Mesendoderm (in vitro differentiated cells): ENCODE results near the gene FOXJ3.

ENCODE experiments used
- DNase-seq: peaks from one replicate; pipeline ENCODE4 v3.0.0; 2013
- H2AK5ac ChIP-seq: 2 replicates; pipeline ENCODE4 v1.6.1; 2013; ENCODE audit warnings: low read length, inconsistent platforms
- H2BK120ac ChIP-seq: 2 replicates; pipeline ENCODE4 v1.6.1; 2013; ENCODE audit warnings: low read depth, mild to moderate bottlenecking, low read length, moderate library complexity, mixed read lengths
- H2BK15ac ChIP-seq: replicated peaks from 2 replicates; pipeline ENCODE4 v1.6.1; 2013; ENCODE audit warnings: low read depth, mild to moderate bottlenecking, moderate library complexity
- H2BK5ac ChIP-seq: 2 replicates; pipeline ENCODE4 v1.6.1; 2013; ENCODE audit warnings: low read length, inconsistent platforms
- H3K18ac ChIP-seq: 2 replicates; pipeline ENCODE4 v1.6.1; 2013; ENCODE audit warnings: mild to moderate bottlenecking, low read length, mixed read lengths
- H3K23ac ChIP-seq: one replicate; pipeline ENCODE4 v1.6.1; 2013; ENCODE audit warnings: low read length
- H3K27ac ChIP-seq: 2 replicates; pipeline ENCODE4 v1.5.1; 2013; ENCODE audit warnings: low read depth, mild to moderate bottlenecking, inconsistent platforms, low read length, moderate library complexity
- H3K27me3 ChIP-seq: 2 replicates; pipeline ENCODE4 v1.6.1; 2013; ENCODE audit warnings: low read length, control low read depth, mild to moderate bottlenecking, inconsistent platforms; ENCODE audit not compliant: insufficient read depth, poor library complexity
- H3K36me3 ChIP-seq: 2 replicates; pipeline ENCODE4 v1.6.1; 2013; ENCODE audit warnings: low read length, inconsistent platforms; ENCODE audit not compliant: control insufficient read depth, insufficient read depth
- H3K4ac ChIP-seq: one replicate; pipeline ENCODE4 v1.6.1; 2013; ENCODE audit warnings: low read depth, mild to moderate bottlenecking, low read length, moderate library complexity
- H3K4me1 ChIP-seq: 2 replicates; pipeline ENCODE4 v1.6.1; 2013; ENCODE audit warnings: low read depth, low read length, inconsistent platforms; ENCODE audit not compliant: control insufficient read depth
- H3K4me2 ChIP-seq: 2 replicates; pipeline ENCODE4 v1.6.1; 2013; ENCODE audit warnings: low read length
- H3K4me3 ChIP-seq: 2 replicates; pipeline ENCODE4 v1.5.1; 2013; ENCODE audit warnings: mild to moderate bottlenecking, low read length
- H3K56ac ChIP-seq: one replicate; pipeline ENCODE4 v1.6.1; 2013; ENCODE audit warnings: low read length
- H3K79me1 ChIP-seq: 2 replicates; pipeline ENCODE4 v1.6.1; 2013; ENCODE audit warnings: low read length, inconsistent platforms
- H3K79me2 ChIP-seq: 2 replicates; pipeline ENCODE4 v1.6.1; 2013; ENCODE audit warnings: mild to moderate bottlenecking, low read length; ENCODE audit not compliant: control insufficient read depth, insufficient read depth
- H3K9ac ChIP-seq: 2 replicates; pipeline ENCODE4 v1.6.1; 2013; ENCODE audit warnings: low read length, inconsistent platforms
- H4K5ac ChIP-seq: one replicate; pipeline ENCODE4 v1.6.1; 2013; ENCODE audit warnings: low read length
- H4K8ac ChIP-seq: one replicate; pipeline ENCODE4 v1.6.1; 2013; ENCODE audit warnings: low read depth, mild to moderate bottlenecking, control low read depth, low read length, moderate library complexity
- WGBS: extraction: QIAGEN DNeasy Blood & Tissue Kit; methylation state at CpG from one replicate; pipeline ENCODE4 v1.1.7; 2013; ENCODE audit warnings: low lambda C conversion rate, missing lambda C conversion rate; ENCODE audit not compliant: insufficient coverage; ENCODE audit errors: extremely low coverage; 5-methylcytosine and 5-hydroxymethylcytosine counted together

FOXJ3 gene

GRCh38 chr1:42332877-42333276 lies 2.2 kb downstream of the FOXJ3 start:
- Histone ChIP-seq H3K56ac (no peak overlapping the region), H4K8ac (no peak overlapping the region), H3K79me2 (peaks cover 63% of the 10 kb centered on the region), H3K4me2 (no peak overlapping the region), H2BK15ac (no peak overlapping the region), H2AK5ac (no peak overlapping the region), H3K4ac (no peak overlapping the region), H3K4me3 (no peak overlapping the region), H2BK120ac (no peak overlapping the region), H3K23ac (no peak overlapping the region), H2BK5ac (no peak overlapping the region), H3K79me1 (peaks cover 3% of the 10 kb centered on the region), H3K36me3 (no peaks in the 10 kb centered on the region), H3K4me1 (peaks cover 6% of the 10 kb centered on the region), H3K27me3 (no peaks in the 10 kb centered on the region), H3K18ac (no peak overlapping the region), H3K9ac (peak overlapping the region; percentile 11), H3K27ac (no peak overlapping the region), H4K5ac (no peak overlapping the region)
- DNase-seq = no peak
- no CpG with 5 or more reads among the region's 6 CpGs for whole genome bisulfite sequencing

DNA sequence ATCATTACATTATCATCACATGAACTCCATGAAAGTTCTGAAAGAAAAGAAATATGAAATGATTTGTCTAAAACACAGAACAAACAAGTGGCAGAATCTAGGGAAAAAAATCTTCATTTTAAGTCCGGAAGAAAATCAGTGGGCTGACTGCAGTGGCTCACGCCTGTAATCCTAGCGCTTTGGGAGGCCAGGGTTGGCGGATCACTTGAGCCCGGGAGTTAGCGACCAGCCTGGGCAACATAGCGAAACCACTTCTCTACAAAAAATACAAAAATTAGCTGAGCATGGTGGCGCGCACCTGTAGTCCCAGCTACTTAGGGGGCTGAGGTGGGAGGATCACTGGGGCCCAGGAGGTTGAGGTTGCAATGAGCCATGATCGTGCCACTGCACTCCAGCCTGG lies 4.8 kb downstream of the FOXJ3 start:
- Histone ChIP-seq H3K56ac (no peak overlapping the region), H3K27me3 (no peaks in the 10 kb centered on the region), H3K23ac (no peak overlapping the region), H4K5ac (no peak overlapping the region), H2BK5ac (no peak overlapping the region), H3K4me3 (no peak overlapping the region), H3K18ac (no peak overlapping the region), H3K79me1 (peaks cover 6% of the 10 kb centered on the region), H3K4me2 (no peak overlapping the region), H3K9ac (no peak overlapping the region), H3K4me1 (peaks cover 3% of the 10 kb centered on the region), H2BK15ac (no peak overlapping the region), H3K79me2 (peaks cover 87% of the 10 kb centered on the region), H3K36me3 (no peaks in the 10 kb centered on the region), H4K8ac (no peak overlapping the region), H2BK120ac (no peak overlapping the region), H3K4ac (no peak overlapping the region), H2AK5ac (no peak overlapping the region), H3K27ac (no peak overlapping the region)
- DNase-seq = no peak
- no CpG with 5 or more reads among the region's 10 CpGs for WGBS

GRCh38 chr1:42328916-42329496 lies 6.0 kb downstream of the FOXJ3 start:
- Histone ChIP-seq H3K79me1 (peaks cover 8% of the 10 kb centered on the region), H3K4me2 (no peak overlapping the region), H4K8ac (no peak overlapping the region), H3K4ac (no peak overlapping the region), H3K36me3 (no peaks in the 10 kb centered on the region), H3K56ac (no peak overlapping the region), H2AK5ac (no peak overlapping the region), H3K18ac (no peak overlapping the region), H3K27me3 (no peaks in the 10 kb centered on the region), H3K27ac (no peak overlapping the region), H4K5ac (no peak overlapping the region), H2BK120ac (no peak overlapping the region), H2BK5ac (no peak overlapping the region), H3K4me1 (peaks cover 3% of the 10 kb centered on the region), H3K23ac (no peak overlapping the region), H3K79me2 (peaks cover 90% of the 10 kb centered on the region), H3K9ac (no peak overlapping the region), H2BK15ac (no peak overlapping the region), H3K4me3 (no peak overlapping the region)
- WGBS = no CpG with 5 or more reads among the region's 4 CpGs
- DNase-seq = no peak

DNA sequence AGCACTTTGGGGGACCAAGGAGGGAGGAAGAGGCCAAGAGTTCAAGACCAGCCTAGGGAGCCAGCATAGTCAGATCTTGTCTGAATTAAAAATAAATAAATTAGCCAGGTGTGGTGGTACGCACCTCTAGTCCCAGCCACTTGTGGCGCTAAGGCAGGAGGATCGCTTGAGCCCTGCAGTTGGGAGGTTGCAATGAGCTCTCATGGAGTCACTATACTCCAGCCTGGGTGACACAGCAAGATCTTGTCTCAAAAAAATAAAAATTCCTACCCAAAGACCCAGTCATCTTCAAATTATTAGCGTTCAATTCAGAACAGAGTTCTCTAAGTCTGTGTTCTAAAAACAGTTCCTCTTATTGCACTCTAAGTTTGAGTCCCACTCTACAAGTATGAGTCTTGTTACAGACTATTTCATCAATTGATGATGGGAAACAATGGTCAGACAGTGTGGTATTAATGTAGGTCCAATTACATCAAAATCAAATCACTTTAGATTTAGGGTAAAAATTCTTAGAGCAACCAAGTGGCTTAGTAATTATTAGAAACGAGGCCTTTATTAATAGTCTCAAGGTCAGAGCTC lies 6.9 kb downstream of the FOXJ3 start:
- no peak overlapping the region for H2BK120ac ChIP-seq
- no peak overlapping the region for H3K4ac ChIP-seq
- H3K4me3 ChIP-seq = no peak overlapping the region
- H3K23ac ChIP-seq = no peak overlapping the region
- H3K4me2 ChIP-seq = no peak overlapping the region
- no peak for DNase-seq
- no peak overlapping the region for H4K5ac ChIP-seq
- H2BK15ac ChIP-seq = no peak overlapping the region
- peaks cover 11% of the 10 kb centered on the region for H3K79me1 ChIP-seq
- no CpG with 5 or more reads among the region's 5 CpGs for WGBS
- no peak overlapping the region for H2AK5ac ChIP-seq
- H2BK5ac ChIP-seq = no peak overlapping the region
- no peak overlapping the region for H4K8ac ChIP-seq
- no peak overlapping the region for H3K18ac ChIP-seq
- no peak overlapping the region for H3K9ac ChIP-seq
- H3K4me1 ChIP-seq = peaks cover 3% of the 10 kb centered on the region
- H3K36me3 ChIP-seq = no peaks in the 10 kb centered on the region
- H3K27me3 ChIP-seq = no peaks in the 10 kb centered on the region
- no peak overlapping the region for H3K27ac ChIP-seq
- peaks cover 88% of the 10 kb centered on the region for H3K79me2 ChIP-seq
- no peak overlapping the region for H3K56ac ChIP-seq

DNA sequence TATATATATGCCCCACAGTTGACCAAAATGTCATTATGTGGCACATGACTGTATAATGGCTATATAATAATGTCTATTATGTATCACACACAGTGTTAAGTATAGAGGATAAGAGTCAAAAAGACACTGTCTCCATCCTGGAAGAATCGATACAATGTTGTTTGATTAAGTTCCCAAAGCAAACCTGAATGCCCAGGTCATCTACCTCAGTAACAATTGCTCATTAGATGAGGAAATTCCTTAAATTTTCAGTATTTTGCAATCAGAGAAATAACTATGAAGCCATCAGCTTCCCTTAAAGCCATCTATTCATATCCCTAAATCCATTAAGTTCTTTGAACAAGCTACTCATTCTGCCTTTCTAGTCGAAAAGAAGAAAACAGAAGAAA lies 10.0 kb downstream of the FOXJ3 start:
- H3K27me3 ChIP-seq = no peaks in the 10 kb centered on the region
- no peak overlapping the region for H2BK5ac ChIP-seq
- H3K4me3 ChIP-seq = no peak overlapping the region
- peaks cover 10% of the 10 kb centered on the region for H3K79me1 ChIP-seq
- no peak overlapping the region for H3K4ac ChIP-seq
- no peak overlapping the region for H3K27ac ChIP-seq
- no peak overlapping the region for H3K23ac ChIP-seq
- H3K79me2 ChIP-seq = peaks cover 83% of the 10 kb centered on the region
- H3K9ac ChIP-seq = no peak overlapping the region
- H2BK15ac ChIP-seq = no peak overlapping the region
- no peak for DNase-seq
- no peak overlapping the region for H3K4me2 ChIP-seq
- H2AK5ac ChIP-seq = no peak overlapping the region
- no peak overlapping the region for H3K56ac ChIP-seq
- WGBS = no CpG with 5 or more reads among the region's 2 CpGs
- no peak overlapping the region for H3K18ac ChIP-seq
- no peak overlapping the region for H4K5ac ChIP-seq
- no peak overlapping the region for H2BK120ac ChIP-seq
- H4K8ac ChIP-seq = no peak overlapping the region
- H3K4me1 ChIP-seq = peaks cover 2% of the 10 kb centered on the region
- H3K36me3 ChIP-seq = no peaks in the 10 kb centered on the region
